Liver (tissue), 3 donors: ENCODE results near the gene ZNF816.

Source experiments
- CTCF ChIP-seq: fragments of 150-350 bp; IDR thresholded peaks from 2 replicates; pipeline ENCODE4 v1.5.1; 2017; ENCODE audit warnings: improper control_type of control experiment, low read depth, low read length; ENCODE audit not compliant: missing input control
- GABPA ChIP-seq, 2 donors: IDR thresholded peaks in 1 of 2; conservative IDR thresholded peaks in 1 of 2; 2 replicates each; pipeline ENCODE4 v1.6.1; 2016; ENCODE audit warnings: antibody characterized with exemption in 2 of 2, mild to moderate bottlenecking in 1 of 2, moderate library complexity in 1 of 2
- MAX ChIP-seq: IDR thresholded peaks from 2 replicates; pipeline ENCODE4 v1.6.1; 2016; ENCODE audit warnings: antibody characterized with exemption
- RAD21 ChIP-seq, 2 donors: IDR thresholded peaks; 2 replicates each; pipeline ENCODE4 v1.6.1; 2016; ENCODE audit warnings: antibody characterized with exemption in 2 of 2, mild to moderate bottlenecking in 2 of 2
- REST ChIP-seq: IDR thresholded peaks from 2 replicates; pipeline ENCODE4 v1.6.1; 2016; ENCODE audit warnings: antibody characterized with exemption, mild to moderate bottlenecking
- YY1 ChIP-seq: IDR thresholded peaks from 2 replicates; pipeline ENCODE4 v1.6.1; 2016; ENCODE audit warnings: antibody characterized with exemption, mild to moderate bottlenecking
- donor health status: healthy.
- donor health status: healthy.

GRCh38 chr19:52963247-52963618 lies 552 bp upstream of the ZNF816 start:
- no peak for TF ChIP-seq CTCF
- TF ChIP-seq MAX: no peak
- no peak for TF ChIP-seq YY1
- no peak for TF ChIP-seq RAD21 (IDR thresholded peaks at IDR 0.05)
- no peak for TF ChIP-seq REST
- TF ChIP-seq GABPA (IDR thresholded peaks at IDR 0.05 in 1 of 2, conservative IDR thresholded peaks at IDR 0.05 in 1 of 2): no peak
